Neural cell (in vitro differentiated cells): ENCODE results near the gene MIA2. TPM values are rescaled to one million over a fixed set of nuclear protein-coding genes. Genes with fewer than 3 reads are reported as not detected.
"Not testable (repeated sequence)": the region's sequence is repeated elsewhere in the genome, so short reads cannot be mapped to it uniquely, and the experiment has no call there.

ENCODE experiments used
- H2AFZ ChIP-seq: fragments of 200-600, 300-800 bp; sonication (generic), shearing (Covaris generic); 2 replicates; pipeline ENCODE4 v1.6.0; 2014; ENCODE audit warnings: low read depth, mild to moderate bottlenecking, antibody characterized with exemption, low read length, moderate library complexity
- H3F3A ChIP-seq: fragments of 200-600 bp; shearing (Covaris generic); 2 replicates; pipeline ENCODE4 v1.6.1; 2016; ENCODE audit warnings: mild to moderate bottlenecking, moderate library complexity, mixed read lengths, antibody characterized with exemption, low read length; ENCODE audit not compliant: insufficient read depth, poor library complexity, severe bottlenecking
- H3K27ac ChIP-seq: fragments of 200-600, 300-800 bp; sonication (generic), shearing (Covaris generic); 2 replicates; pipeline ENCODE4 v1.5.1; 2014; ENCODE audit warnings: mild to moderate bottlenecking, low read length, moderate library complexity
- H3K27me3 ChIP-seq: fragments of 300-800, 200-600 bp; sonication (generic), shearing (Covaris generic); 2 replicates; pipeline ENCODE4 v1.6.0; 2014; ENCODE audit warnings: mild to moderate bottlenecking, low read depth, low read length, moderate library complexity; ENCODE audit not compliant: insufficient read depth
- H3K36me3 ChIP-seq: fragments of 300-800, 200-600 bp; sonication (generic), shearing (Covaris generic); 2 replicates; pipeline ENCODE4 v1.5.1; 2014; ENCODE audit warnings: mild to moderate bottlenecking, antibody characterized with exemption, low read length, moderate library complexity; ENCODE audit not compliant: insufficient read depth
- H3K4me2 ChIP-seq: fragments of 300-800, 200-600 bp; sonication (generic), shearing (Covaris generic); 2 replicates; pipeline ENCODE4 v1.6.0; 2014; ENCODE audit warnings: mild to moderate bottlenecking, low read length
- H3K4me3 ChIP-seq: fragments of 300-800, 200-600 bp; sonication (generic), shearing (Covaris generic); 2 replicates; pipeline ENCODE4 v1.5.1; 2014; ENCODE audit warnings: mild to moderate bottlenecking, low read length, moderate library complexity
- H3K79me2 ChIP-seq: fragments of 200-600 bp; shearing (Covaris generic); replicated peaks from 2 replicates; pipeline ENCODE4 v1.6.0; 2014; ENCODE audit warnings: mild to moderate bottlenecking, low read length, moderate library complexity; ENCODE audit not compliant: insufficient read depth
- H3K9ac ChIP-seq: fragments of 300-800, 200-600 bp; sonication (generic), shearing (Covaris generic); 2 replicates; pipeline ENCODE4 v1.6.1; 2016; ENCODE audit warnings: mild to moderate bottlenecking, low read length, mixed read lengths
- H3K9me2 ChIP-seq: fragments of 200-600 bp; shearing (Covaris generic); 2 replicates; pipeline ENCODE4 v1.6.1; 2016; ENCODE audit warnings: mild to moderate bottlenecking, low read length, mixed read lengths; ENCODE audit not compliant: insufficient read depth
- H3K9me3 ChIP-seq: fragments of 200-600, 300-800 bp; sonication (generic), shearing (Covaris generic); 2 replicates; pipeline ENCODE4 v1.6.1; 2016; ENCODE audit warnings: mild to moderate bottlenecking, mixed run types, low read length, moderate library complexity, mixed read lengths
- H4K20me1 ChIP-seq: fragments of 200-600 bp; shearing (Covaris generic); 2 replicates; pipeline ENCODE4 v1.6.1; 2016; ENCODE audit warnings: mild to moderate bottlenecking, mixed run types; ENCODE audit not compliant: insufficient read depth
- CTCF ChIP-seq: fragments of 450-650 bp; IDR thresholded peaks from 2 replicates; pipeline ENCODE4 v1.5.1; 2014; ENCODE audit warnings: antibody characterized with exemption, mild to moderate bottlenecking, moderate library complexity; ENCODE audit not compliant: poor library complexity, severe bottlenecking
- EP300 ChIP-seq: fragments of 450-650 bp; conservative IDR thresholded peaks from 2 replicates; pipeline ENCODE4 v1.6.1; 2014; ENCODE audit warnings: antibody characterized with exemption, mild to moderate bottlenecking, moderate library complexity; ENCODE audit not compliant: poor library complexity, severe bottlenecking
- EZH2 ChIP-seq: fragments of 200-600, 300-800 bp; shearing (Covaris generic), sonication (generic); IDR thresholded peaks from 2 replicates; pipeline ENCODE4 v1.6.1; 2014; ENCODE audit warnings: antibody characterized with exemption, low read length, borderline replicate concordance, mild to moderate bottlenecking; ENCODE audit not compliant: insufficient read depth, poor library complexity, severe bottlenecking
- MXI1 ChIP-seq: fragments of 450-650 bp; conservative IDR thresholded peaks from 2 replicates; pipeline ENCODE4 v1.6.1; 2014; ENCODE audit warnings: antibody characterized with exemption, mild to moderate bottlenecking; ENCODE audit not compliant: poor library complexity, severe bottlenecking
- POLR2AphosphoS5 ChIP-seq: IDR thresholded peaks from 2 replicates; pipeline ENCODE4 v1.6.1; 2012
- RAD21 ChIP-seq: fragments of 450-650 bp; conservative IDR thresholded peaks from 2 replicates; pipeline ENCODE4 v1.6.1; 2014; ENCODE audit warnings: antibody characterized with exemption, mild to moderate bottlenecking, moderate library complexity
- REST ChIP-seq: IDR thresholded peaks from 2 replicates; pipeline ENCODE4 v1.6.1; 2012; ENCODE audit warnings: borderline replicate concordance
- SMC3 ChIP-seq: fragments of 450-650 bp; conservative IDR thresholded peaks from 2 replicates; pipeline ENCODE4 v1.6.1; 2014; ENCODE audit warnings: antibody characterized with exemption, mild to moderate bottlenecking, moderate library complexity; ENCODE audit not compliant: poor library complexity
- TAF1 ChIP-seq: IDR thresholded peaks from 2 replicates; pipeline ENCODE4 v1.6.1; 2012; ENCODE audit warnings: low read depth
- polyA plus RNA-seq: library from polyadenylated mRNA; depleted of rRNA; stranded (reverse); fragments of >200 nt; gene quantifications from 2 replicates; pipeline ENCODE4 v1.2.3, GENCODE V29; 2014

MIA2 gene
- polyA plus RNA-seq, 1 donor from 2014 or later, result 17.7 TPM

GRCh38 chr14:39324097-39324496 is 90.4 kb downstream of the MIA2 start:
- Histone ChIP-seq H3F3A (no peaks in the 10 kb centered on the region), H4K20me1 (no peaks in the 10 kb centered on the region), H2AFZ (no peak overlapping the region), H3K4me3 (no peak overlapping the region), H3K27me3 (no peaks in the 10 kb centered on the region), H3K79me2 (no peaks in the 10 kb centered on the region), H3K4me2 (no peak overlapping the region), H3K9ac (no peak overlapping the region), H3K9me3 (no peaks in the 10 kb centered on the region), H3K36me3 (no peaks in the 10 kb centered on the region), H3K27ac (no peak overlapping the region), H3K9me2 (no peaks in the 10 kb centered on the region)
- no peak for TF ChIP-seq EZH2
- no peak for TF ChIP-seq REST
- TF ChIP-seq RAD21, result no peak
- no peak for TF ChIP-seq CTCF
- no peak for TF ChIP-seq MXI1
- no peak for TF ChIP-seq POLR2AphosphoS5
- no peak for TF ChIP-seq SMC3
- TF ChIP-seq EP300, result no peak
- no peak for TF ChIP-seq TAF1

- Histone ChIP-seq H3K27me3 (no peaks in the 10 kb centered on the region), H3K9ac (no peak overlapping the region), H3K9me3 (no peaks in the 10 kb centered on the region), H3K27ac (no peak overlapping the region), H2AFZ (no peak overlapping the region), H3K79me2 (no peaks in the 10 kb centered on the region), H4K20me1 (no peaks in the 10 kb centered on the region), H3F3A (no peaks in the 10 kb centered on the region), H3K4me2 (no peak overlapping the region), H3K4me3 (no peak overlapping the region), H3K9me2 (no peaks in the 10 kb centered on the region), H3K36me3 (no peaks in the 10 kb centered on the region)
- TF ChIP-seq REST, result no peak
- TF ChIP-seq EP300, result no peak
- TF ChIP-seq SMC3, result no peak
- TF ChIP-seq TAF1, result no peak
These were observed 105.3 kb downstream of the MIA2 start for GRCh38 chr14:39339003-39339402.

- not testable (repeated sequence) for H3K9ac ChIP-seq, H2AFZ ChIP-seq, H3K27ac ChIP-seq, H3K4me2 ChIP-seq, H3K36me3 ChIP-seq, H3K79me2 ChIP-seq, H3K4me3 ChIP-seq, H3K9me2 ChIP-seq, H4K20me1 ChIP-seq, H3F3A ChIP-seq, H3K27me3 ChIP-seq, H3K9me3 ChIP-seq
These were observed 107.4 kb downstream of the MIA2 start for GRCh38 chr14:39341126-39341525.
